ENCODE data around the gene QRFP.

QRFP gene

GRCh38 chr9:130891688-130892476 lies 4.7 kb downstream of the QRFP start:
- Histone ChIP-seq H3K4me3 (IDR thresholded peaks at IDR 0.05; ENCODE audit: insufficient read depth, low read depth, low read length) (no peak overlapping the region), H2AFZ (ENCODE audit: low read depth) (no peak overlapping the region), H3K4me1 (ENCODE audit: low read depth, poor library complexity, severe bottlenecking) (no peaks in the 10 kb centered on the region), H4K20me1 (ENCODE audit: insufficient read depth) (no peaks in the 10 kb centered on the region), H3K9ac (no peak overlapping the region), H3K79me2 (ENCODE audit: insufficient read depth, low read depth) (no peaks in the 10 kb centered on the region), H3K27me3 (ENCODE audit: insufficient read depth, low read depth) (peaks cover 15% of the 10 kb centered on the region), H3K36me3 (ENCODE audit: insufficient read depth) (no peaks in the 10 kb centered on the region), H3K27ac (no peak overlapping the region), H3K4me2 (no peak overlapping the region)
- TF ChIP-seq, protein P1, sequence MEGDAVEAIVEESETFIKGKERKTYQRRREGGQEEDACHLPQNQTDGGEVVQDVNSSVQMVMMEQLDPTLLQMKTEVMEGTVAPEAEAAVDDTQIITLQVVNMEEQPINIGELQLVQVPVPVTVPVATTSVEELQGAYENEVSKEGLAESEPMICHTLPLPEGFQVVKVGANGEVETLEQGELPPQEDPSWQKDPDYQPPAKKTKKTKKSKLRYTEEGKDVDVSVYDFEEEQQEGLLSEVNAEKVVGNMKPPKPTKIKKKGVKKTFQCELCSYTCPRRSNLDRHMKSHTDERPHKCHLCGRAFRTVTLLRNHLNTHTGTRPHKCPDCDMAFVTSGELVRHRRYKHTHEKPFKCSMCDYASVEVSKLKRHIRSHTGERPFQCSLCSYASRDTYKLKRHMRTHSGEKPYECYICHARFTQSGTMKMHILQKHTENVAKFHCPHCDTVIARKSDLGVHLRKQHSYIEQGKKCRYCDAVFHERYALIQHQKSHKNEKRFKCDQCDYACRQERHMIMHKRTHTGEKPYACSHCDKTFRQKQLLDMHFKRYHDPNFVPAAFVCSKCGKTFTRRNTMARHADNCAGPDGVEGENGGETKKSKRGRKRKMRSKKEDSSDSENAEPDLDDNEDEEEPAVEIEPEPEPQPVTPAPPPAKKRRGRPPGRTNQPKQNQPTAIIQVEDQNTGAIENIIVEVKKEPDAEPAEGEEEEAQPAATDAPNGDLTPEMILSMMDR (conservative IDR thresholded peaks at IDR 0.05; ENCODE audit: low read depth, low read length) = no peak

DNA sequence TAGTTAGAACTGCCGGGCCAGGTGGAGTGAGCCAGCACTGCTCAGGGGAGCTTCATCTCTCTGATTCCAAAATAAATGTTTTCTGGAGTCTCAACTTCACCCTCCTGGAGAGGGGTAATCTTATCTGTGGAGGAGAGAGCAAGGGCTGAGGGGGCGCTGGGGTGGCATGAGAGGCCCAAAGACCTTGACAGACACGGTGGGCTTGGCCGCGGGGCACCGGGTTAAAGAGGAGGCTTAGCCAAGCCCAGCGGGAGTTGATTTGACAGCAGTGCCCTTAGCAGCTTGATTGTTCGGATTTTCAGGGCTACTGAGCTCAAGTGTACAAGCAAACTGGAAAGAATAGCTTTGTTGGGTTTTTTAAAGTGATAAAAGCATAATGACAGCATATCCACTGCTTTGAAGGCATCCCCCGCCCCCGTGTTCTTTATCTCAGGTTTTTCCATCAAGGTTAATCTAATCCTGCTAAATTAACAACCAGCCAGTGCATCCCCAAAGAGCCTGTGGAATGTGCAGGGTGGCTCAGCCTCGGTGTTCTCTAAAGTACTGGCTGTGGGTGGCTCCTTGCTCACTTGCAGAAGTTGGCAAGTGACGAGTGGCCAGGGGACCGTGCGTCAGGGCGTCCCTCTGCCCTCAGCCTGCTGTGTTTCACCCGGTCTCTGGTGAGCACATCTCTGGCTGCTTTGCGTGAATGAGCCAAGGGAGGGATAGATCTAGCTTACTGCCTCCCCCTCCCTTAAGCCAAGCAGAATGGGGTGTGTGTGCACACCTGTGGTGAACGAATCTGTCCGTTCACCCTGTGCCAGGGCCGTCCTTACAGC lies 5.5 kb downstream of the QRFP start:
- H3K27me3 ChIP-seq (ENCODE audit: insufficient read depth, low read depth) = peaks cover 7% of the 10 kb centered on the region
- H4K20me1 ChIP-seq (ENCODE audit: insufficient read depth) = no peaks in the 10 kb centered on the region
- no peaks in the 10 kb centered on the region for H3K79me2 ChIP-seq (ENCODE audit: insufficient read depth, low read depth)
- TF ChIP-seq, protein P1 (conservative IDR thresholded peaks at IDR 0.05; ENCODE audit: low read depth, low read length) = no peak
- no peak overlapping the region for H2AFZ ChIP-seq (ENCODE audit: low read depth)
- no peak overlapping the region for H3K4me3 ChIP-seq (IDR thresholded peaks at IDR 0.05; ENCODE audit: insufficient read depth, low read depth, low read length)
- H3K4me1 ChIP-seq (ENCODE audit: low read depth, poor library complexity, severe bottlenecking) = no peaks in the 10 kb centered on the region
- H3K27ac ChIP-seq = no peak overlapping the region
- H3K4me2 ChIP-seq = no peak overlapping the region
- no peak overlapping the region for H3K9ac ChIP-seq
- H3K36me3 ChIP-seq (ENCODE audit: insufficient read depth) = no peaks in the 10 kb centered on the region

DNA sequence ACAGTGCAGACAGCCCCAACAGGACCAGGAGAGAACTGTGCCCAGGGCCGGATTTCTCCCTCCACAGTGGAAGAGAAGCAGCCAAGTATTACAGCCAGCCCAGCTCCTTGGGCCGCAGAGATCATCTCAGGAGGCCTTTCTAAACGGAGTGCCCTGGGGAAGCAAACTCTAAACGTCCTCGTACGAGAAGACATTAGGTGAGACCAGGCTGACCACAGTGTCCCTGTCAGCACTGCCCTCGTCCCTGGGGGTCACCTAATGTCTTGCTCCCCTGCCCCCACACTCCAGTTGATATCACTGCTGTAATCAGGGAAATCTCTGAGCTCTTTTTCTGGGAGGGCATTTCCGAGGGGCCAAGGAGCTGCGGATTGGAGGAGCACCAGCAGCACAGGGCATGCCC lies 6.5 kb downstream of the QRFP start:
- Histone ChIP-seq H3K36me3 (ENCODE audit: insufficient read depth) (no peaks in the 10 kb centered on the region), H3K4me1 (ENCODE audit: low read depth, poor library complexity, severe bottlenecking) (no peaks in the 10 kb centered on the region), H4K20me1 (ENCODE audit: insufficient read depth) (no peaks in the 10 kb centered on the region), H3K27ac (no peak overlapping the region), H3K4me3 (IDR thresholded peaks at IDR 0.05; ENCODE audit: insufficient read depth, low read depth, low read length) (no peak overlapping the region), H3K79me2 (ENCODE audit: insufficient read depth, low read depth) (no peaks in the 10 kb centered on the region), H3K4me2 (no peak overlapping the region), H3K27me3 (ENCODE audit: insufficient read depth, low read depth) (no peaks in the 10 kb centered on the region), H3K9ac (no peak overlapping the region), H2AFZ (ENCODE audit: low read depth) (no peak overlapping the region)
- TF ChIP-seq, protein P1 (conservative IDR thresholded peaks at IDR 0.05; ENCODE audit: low read depth, low read length) = no peak

GRCh38 chr9:130888146-130888885 lies 8.3 kb downstream of the QRFP start:
- H3K36me3 ChIP-seq (ENCODE audit: insufficient read depth) = no peaks in the 10 kb centered on the region

More at GRCh38 chr9:130888146-130888885, 8.3 kb downstream of the QRFP start:
- H3K9ac ChIP-seq = no peak overlapping the region
- no peak overlapping the region for H3K4me2 ChIP-seq
- no peak overlapping the region for H3K4me3 ChIP-seq (IDR thresholded peaks at IDR 0.05; ENCODE audit: insufficient read depth, low read depth, low read length)
- no peak overlapping the region for H3K27ac ChIP-seq
- no peaks in the 10 kb centered on the region for H4K20me1 ChIP-seq (ENCODE audit: insufficient read depth)
- TF ChIP-seq, protein P1 (conservative IDR thresholded peaks at IDR 0.05; ENCODE audit: low read depth, low read length) = no peak
- no peaks in the 10 kb centered on the region for H3K4me1 ChIP-seq (ENCODE audit: low read depth, poor library complexity, severe bottlenecking)
- H3K79me2 ChIP-seq (ENCODE audit: insufficient read depth, low read depth) = no peaks in the 10 kb centered on the region
- no peaks in the 10 kb centered on the region for H3K27me3 ChIP-seq (ENCODE audit: insufficient read depth, low read depth)
- H2AFZ ChIP-seq (ENCODE audit: low read depth) = no peak overlapping the region
